Endothelial cell of umbilical vein (primary cell): ENCODE measurements around the gene EOGT. TPM values are rescaled to one million over a fixed set of nuclear protein-coding genes. Genes with fewer than 3 reads are reported as not detected.

Source experiments
- BruUV-seq: library from RNA; stranded (reverse); fragments of 400-500 nt; replicated peaks from 2 replicates; lab custom pipeline; 2021; lab: Mats Ljungman, UMichigan
- CTCF ChIA-PET: fragments of 300-600, 350-600 bp; sonication (Branson Sonifier 250); formaldehyde crosslinking; loops from one replicate; lab custom pipeline; 2021; ENCODE audit warnings: antibody characterized with exemption, inconsistent platforms; lab: Charles Lee
- POLR2A ChIA-PET: fragments of 300-600, 350-600 bp; sonication (Branson Sonifier 250); formaldehyde crosslinking; loops from one replicate; lab custom pipeline; 2021; ENCODE audit warnings: antibody characterized with exemption, inconsistent platforms; lab: Charles Lee
- DNase-seq: peaks from one replicate; pipeline ENCODE4 v3.0.0-alpha.2; 2011; ENCODE audit warnings: low read depth, low spot score
- FAIRE-seq: peaks from 2 replicates; lab custom pipeline; 2011; peaks lifted over from hg19 to GRCh38; lab: Jason Lieb, UNC
- H2AFZ ChIP-seq: 2 replicates; pipeline ENCODE4 v1.6.0; 2012; ENCODE audit warnings: low read depth, low read length, control low read depth, inconsistent platforms
- H3K27ac ChIP-seq: 2 replicates; pipeline ENCODE4 v1.5.1; 2011; ENCODE audit warnings: low read depth, mild to moderate bottlenecking, control low read depth, low read length, moderate library complexity; ENCODE audit not compliant: insufficient read depth
- H3K27me3 ChIP-seq, 2 experiments: 2 replicates each; pipeline versions ENCODE4 v1.6.0 to v1.6.1; 2011; ENCODE audit warnings: low read length in 2 of 2, mixed read lengths in 1 of 2; ENCODE audit not compliant: control insufficient read depth in 2 of 2, insufficient read depth in 2 of 2
- H3K36me3 ChIP-seq, 2 experiments: 2 replicates in 1 of 2; 3 replicates in 1 of 2; pipeline ENCODE4 v1.5.1; 2011; ENCODE audit warnings: low read length in 2 of 2, mild to moderate bottlenecking in 1 of 2, moderate library complexity in 1 of 2; ENCODE audit not compliant: control insufficient read depth in 2 of 2, insufficient read depth in 2 of 2; ENCODE audit errors: extremely low read depth in 1 of 2
- H3K4me1 ChIP-seq: 3 replicates; pipeline ENCODE4 v1.5.1; 2011; ENCODE audit warnings: mild to moderate bottlenecking, low read length; ENCODE audit not compliant: control insufficient read depth, insufficient read depth; ENCODE audit errors: extremely low read depth
- H3K4me2 ChIP-seq: 2 replicates; pipeline ENCODE4 v1.6.1; 2011; ENCODE audit warnings: low read length, control low read depth, mixed read lengths; ENCODE audit not compliant: insufficient read depth
- H3K4me3 ChIP-seq, 3 experiments: fragments of 200-600 bp in 1 of 3; sonication (generic), shearing (Covaris generic) in 1 of 3; replicated peaks in 1 of 3; 2 replicates each; pipeline ENCODE4 v1.5.1; 2011 to 2016; ENCODE audit warnings: control low read depth in 3 of 3, low read length in 3 of 3, mild to moderate bottlenecking in 2 of 3, inconsistent platforms in 1 of 3, low read depth in 1 of 3, moderate library complexity in 1 of 3; ENCODE audit not compliant: insufficient read depth in 1 of 3
- H3K79me2 ChIP-seq: 2 replicates; pipeline ENCODE4 v1.6.0; 2012; ENCODE audit warnings: low read length, inconsistent platforms; ENCODE audit not compliant: control insufficient read depth, insufficient read depth
- H3K9ac ChIP-seq: replicated peaks from 2 replicates; pipeline ENCODE3; 2011; ENCODE audit warnings: low read length, control low read depth; ENCODE audit not compliant: insufficient read depth; ENCODE audit errors: extremely low read depth
- H3K9me1 ChIP-seq: replicated peaks from 3 replicates; pipeline ENCODE4 v1.6.0; 2011; ENCODE audit warnings: mild to moderate bottlenecking, low read length; ENCODE audit not compliant: control insufficient read depth, insufficient read depth; ENCODE audit errors: extremely low read depth
- H3K9me3 ChIP-seq: replicated peaks from 2 replicates; pipeline ENCODE4 v1.5.1; 2012; ENCODE audit warnings: low read length, inconsistent platforms; ENCODE audit not compliant: control insufficient read depth, insufficient read depth
- H4K20me1 ChIP-seq: replicated peaks from 2 replicates; pipeline ENCODE3; 2011; ENCODE audit warnings: mild to moderate bottlenecking, low read length; ENCODE audit not compliant: control insufficient read depth, insufficient read depth; ENCODE audit errors: extremely low read depth
- CTCF ChIP-seq, 2 donors: IDR thresholded peaks; 1 replicate in 1 of 2; 2 replicates in 1 of 2; pipeline ENCODE4 v1.5.1; 2011; ENCODE audit warnings: low read length in 2 of 2, mild to moderate bottlenecking in 2 of 2, moderate library complexity in 2 of 2, control low read depth in 1 of 2, inconsistent platforms in 1 of 2, low read depth in 1 of 2; ENCODE audit not compliant: insufficient read depth in 1 of 2; ENCODE audit errors: extremely low read depth in 1 of 2
- EZH2 ChIP-seq: IDR thresholded peaks from 2 replicates; pipeline ENCODE4 v1.6.1; 2012; ENCODE audit warnings: borderline replicate concordance, low read depth, mild to moderate bottlenecking, moderate library complexity, low read length, inconsistent platforms; ENCODE audit not compliant: severe bottlenecking
- FOS ChIP-seq: IDR thresholded peaks from 2 replicates; pipeline ENCODE4 v1.6.1; 2011; ENCODE audit warnings: mild to moderate bottlenecking, low read length, moderate library complexity, borderline replicate concordance; ENCODE audit not compliant: insufficient read depth
- GATA2 ChIP-seq: IDR thresholded peaks from 2 replicates; pipeline ENCODE4 v1.7.0; 2011; ENCODE audit warnings: low read depth, mild to moderate bottlenecking, moderate library complexity, mixed read lengths, low read length; ENCODE audit not compliant: insufficient read length, insufficient read depth
- JUN ChIP-seq: IDR thresholded peaks from 2 replicates; pipeline ENCODE4 v1.6.1; 2011; ENCODE audit warnings: borderline replicate concordance, low read depth; ENCODE audit not compliant: insufficient read length, insufficient read depth
- MAX ChIP-seq: IDR thresholded peaks from 2 replicates; pipeline ENCODE4 v1.6.1; 2011; ENCODE audit not compliant: insufficient read depth, insufficient read length
- MYC ChIP-seq: IDR thresholded peaks from one replicate; pipeline ENCODE4 v1.6.1; 2011; ENCODE audit warnings: mild to moderate bottlenecking, low read depth, low read length
- POLR2A ChIP-seq: IDR thresholded peaks from 2 replicates; pipeline ENCODE4 v1.6.1; 2012; ENCODE audit warnings: low read depth, mild to moderate bottlenecking, control low read depth, low read length
- POLR2AphosphoS5 ChIP-seq: IDR thresholded peaks from 2 replicates; pipeline ENCODE4 v1.6.1; 2012; ENCODE audit warnings: low read depth, mild to moderate bottlenecking, control low read depth, low read length, moderate library complexity; ENCODE audit not compliant: insufficient read depth
- dilution Hi-C: fragments of 300-500 bp; cut with MboI; formaldehyde crosslinking; loops from one replicate; pipeline ENCODE4 v1.15.0; 2019; ENCODE audit warnings: low sequenced_read_pairs; ENCODE audit not compliant: extremely low pct_ligation_motif_present
- intact Hi-C: fragments of 100-400 bp; cut with micrococcal nuclease; formaldehyde crosslinking; loops from one replicate; pipeline ENCODE4 v1.10.0; 2022
- polyA plus RNA-seq, 4 experiments: library from polyadenylated mRNA; depleted of rRNA in 3 of 4; stranded (reverse) in 3 of 4; unstranded in 1 of 4; fragments of >200 nt; gene quantifications; 2 replicates each; pipeline versions ENCODE4 v1.2.1 to v1.2.3, GENCODE V29; 2011 to 2012; ENCODE audit warnings: missing spikeins in 1 of 4
- total RNA-seq: library from RNA; stranded (reverse); gene quantifications from 2 replicates; pipeline ENCODE4 v1.2.3, GENCODE V29; 2021

The EOGT gene
- total and polyA plus RNA-seq, 2 donors (not counting 3 experiments of a cell fraction or from before 2014, with no cell fraction given): 35.6 to 99.4 TPM

GRCh38 chr3:68963891-68964290, 49.6 kb downstream of the EOGT start:
- ChIA-PET CTCF (no interaction called here), POLR2A (no interaction called here)
- Histone ChIP-seq H3K79me2 (no peaks in the 10 kb centered on the region), H2AFZ (no peak overlapping the region), H3K9me1 (no peaks in the 10 kb centered on the region), H3K27me3 (peaks cover 8 to 22% of the 10 kb centered on the region in 2 experiments), H3K4me1 (no peaks in the 10 kb centered on the region), H3K9me3 (no peaks in the 10 kb centered on the region), H3K9ac (no peak overlapping the region), H3K36me3 (no peaks in the 10 kb centered on the region), H3K4me3 (no peak overlapping the region), H3K27ac (no peak overlapping the region), H4K20me1 (no peaks in the 10 kb centered on the region), H3K4me2 (no peak overlapping the region)
- TF ChIP-seq JUN (no peak), POLR2AphosphoS5 (no peak), POLR2A (no peak), FOS (no peak), EZH2 (no peak), MAX (no peak), CTCF (IDR thresholded peaks at IDR 0.05; ENCODE audit: extremely low read depth in 1 of 2, insufficient read depth in 1 of 2, low read depth in 1 of 2, low read length in 2 of 2) (no peak), MYC (no peak), GATA2 (no peak)
- BruUV-seq: no TSS peak
- intact Hi-C loops (no loop called here), dilution Hi-C loops (no loop called here)
- DNase-seq (no peak), FAIRE-seq (no peak)
